ENCODE data around the gene MYO10.

Gene MYO10

DNA sequence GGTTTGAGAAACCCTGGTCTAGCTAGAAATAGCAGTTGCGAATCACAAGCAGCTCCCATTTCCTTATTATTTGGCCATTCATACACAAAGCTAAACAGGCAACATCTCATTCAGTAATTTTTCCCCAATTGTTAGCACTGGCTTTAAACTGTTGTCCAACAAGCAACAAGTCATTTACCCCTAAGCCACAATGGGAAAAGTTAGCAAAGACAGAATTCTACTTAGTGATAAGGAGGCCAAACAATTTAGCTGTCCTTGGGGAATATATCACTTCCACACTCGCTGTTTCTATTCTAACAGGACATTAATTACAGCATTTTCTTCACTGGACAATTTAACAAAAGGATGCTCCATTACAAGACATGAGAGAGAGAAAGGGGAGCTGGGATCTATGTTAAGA, 2.8 kb downstream of the MYO10 start:
- Histone ChIP-seq H3K4me1 (ENCODE audit: control insufficient read depth, insufficient read depth, low read length) (peaks cover 35% of the 10 kb centered on the region), H3K9me3 (ENCODE audit: control insufficient read depth, insufficient read depth, low read depth, low read length) (no peaks in the 10 kb centered on the region), H3K4me3 (ENCODE audit: low read depth, low read length) (no peak overlapping the region), H3K27ac (ENCODE audit: extremely low read depth, low read depth, low read length) (no peak overlapping the region), H3K36me3 (ENCODE audit: control insufficient read depth in 2 of 2, insufficient read depth in 1 of 2, low read length in 2 of 2) (no peaks in the 10 kb centered on the region)
- ChIA-PET POLR2A (no interaction called here), CTCF (interaction anchor here (0.6 to 4.4 kb wide), 26 partner anchors 10 to 262 kb away, joined by 3 to 69 read pairs (median 3); no protein-coding TSS in a partner anchor)
- TF ChIP-seq ZNF558 (tag by site-specific recombination; IDR thresholded peaks at IDR 0.05) (no peak), ZNF169 (tag by site-specific recombination; IDR thresholded peaks at IDR 0.05) (no peak), SCRT1 (tag by site-specific recombination; IDR thresholded peaks at IDR 0.05; ENCODE audit: borderline replicate concordance) (peak; percentile 52; the same call in 1 of the 2 replicates), ZXDB (tag by site-specific recombination; IDR thresholded peaks at IDR 0.05) (no peak), ZNF791 (tag by site-specific recombination; IDR thresholded peaks at IDR 0.05) (no peak), ZBTB6 (tag by site-specific recombination; IDR thresholded peaks at IDR 0.05) (no peak), KLF10 (tag by site-specific recombination; IDR thresholded peaks at IDR 0.05) (no peak), ZNF560 (tag by site-specific recombination; IDR thresholded peaks at IDR 0.05; ENCODE audit: borderline replicate concordance) (no peak), ZNF341 (tag by site-specific recombination; IDR thresholded peaks at IDR 0.05; ENCODE audit: low read depth) (no peak), ZNF19 (tag by site-specific recombination; IDR thresholded peaks at IDR 0.05; ENCODE audit: low read depth) (no peak), ZNF488 (tag by site-specific recombination; IDR thresholded peaks at IDR 0.05) (no peak), ZNF529 (tag by site-specific recombination; IDR thresholded peaks at IDR 0.05; ENCODE audit: insufficient replicate concordance) (no peak), ZNF433 (tag by site-specific recombination; IDR thresholded peaks at IDR 0.05; ENCODE audit: low read depth) (no peak), ZNF311 (tag by site-specific recombination; IDR thresholded peaks at IDR 0.05; ENCODE audit: borderline replicate concordance) (no peak), SCRT2 (tag by site-specific recombination; IDR thresholded peaks at IDR 0.05) (peak; percentile 81), IKZF3 (tag by site-specific recombination; IDR thresholded peaks at IDR 0.05) (no peak), ZNF580 (tag by site-specific recombination; IDR thresholded peaks at IDR 0.05) (no peak), GLI2 (tag by site-specific recombination; IDR thresholded peaks at IDR 0.05; ENCODE audit: borderline replicate concordance, low read depth) (no peak), ZNF548 (tag by site-specific recombination; IDR thresholded peaks at IDR 0.05) (no peak), ZNF585B (tag by site-specific recombination; IDR thresholded peaks at IDR 0.05) (no peak)
- TF ChIP-seq, protein P1, sequence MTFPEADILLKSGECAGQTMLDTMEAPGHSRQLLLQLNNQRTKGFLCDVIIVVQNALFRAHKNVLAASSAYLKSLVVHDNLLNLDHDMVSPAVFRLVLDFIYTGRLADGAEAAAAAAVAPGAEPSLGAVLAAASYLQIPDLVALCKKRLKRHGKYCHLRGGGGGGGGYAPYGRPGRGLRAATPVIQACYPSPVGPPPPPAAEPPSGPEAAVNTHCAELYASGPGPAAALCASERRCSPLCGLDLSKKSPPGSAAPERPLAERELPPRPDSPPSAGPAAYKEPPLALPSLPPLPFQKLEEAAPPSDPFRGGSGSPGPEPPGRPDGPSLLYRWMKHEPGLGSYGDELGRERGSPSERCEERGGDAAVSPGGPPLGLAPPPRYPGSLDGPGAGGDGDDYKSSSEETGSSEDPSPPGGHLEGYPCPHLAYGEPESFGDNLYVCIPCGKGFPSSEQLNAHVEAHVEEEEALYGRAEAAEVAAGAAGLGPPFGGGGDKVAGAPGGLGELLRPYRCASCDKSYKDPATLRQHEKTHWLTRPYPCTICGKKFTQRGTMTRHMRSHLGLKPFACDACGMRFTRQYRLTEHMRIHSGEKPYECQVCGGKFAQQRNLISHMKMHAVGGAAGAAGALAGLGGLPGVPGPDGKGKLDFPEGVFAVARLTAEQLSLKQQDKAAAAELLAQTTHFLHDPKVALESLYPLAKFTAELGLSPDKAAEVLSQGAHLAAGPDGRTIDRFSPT (tag by site-specific recombination; IDR thresholded peaks at IDR 0.05): no peak
- TF ChIP-seq, protein P2, sequence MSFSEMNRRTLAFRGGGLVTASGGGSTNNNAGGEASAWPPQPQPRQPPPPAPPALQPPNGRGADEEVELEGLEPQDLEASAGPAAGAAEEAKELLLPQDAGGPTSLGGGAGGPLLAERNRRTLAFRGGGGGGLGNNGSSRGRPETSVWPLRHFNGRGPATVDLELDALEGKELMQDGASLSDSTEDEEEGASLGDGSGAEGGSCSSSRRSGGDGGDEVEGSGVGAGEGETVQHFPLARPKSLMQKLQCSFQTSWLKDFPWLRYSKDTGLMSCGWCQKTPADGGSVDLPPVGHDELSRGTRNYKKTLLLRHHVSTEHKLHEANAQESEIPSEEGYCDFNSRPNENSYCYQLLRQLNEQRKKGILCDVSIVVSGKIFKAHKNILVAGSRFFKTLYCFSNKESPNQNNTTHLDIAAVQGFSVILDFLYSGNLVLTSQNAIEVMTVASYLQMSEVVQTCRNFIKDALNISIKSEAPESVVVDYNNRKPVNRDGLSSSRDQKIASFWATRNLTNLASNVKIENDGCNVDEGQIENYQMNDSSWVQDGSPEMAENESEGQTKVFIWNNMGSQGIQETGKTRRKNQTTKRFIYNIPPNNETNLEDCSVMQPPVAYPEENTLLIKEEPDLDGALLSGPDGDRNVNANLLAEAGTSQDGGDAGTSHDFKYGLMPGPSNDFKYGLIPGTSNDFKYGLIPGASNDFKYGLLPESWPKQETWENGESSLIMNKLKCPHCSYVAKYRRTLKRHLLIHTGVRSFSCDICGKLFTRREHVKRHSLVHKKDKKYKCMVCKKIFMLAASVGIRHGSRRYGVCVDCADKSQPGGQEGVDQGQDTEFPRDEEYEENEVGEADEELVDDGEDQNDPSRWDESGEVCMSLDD (tag by site-specific recombination; IDR thresholded peaks at IDR 0.05): no peak
- TF ChIP-seq, protein P3, sequence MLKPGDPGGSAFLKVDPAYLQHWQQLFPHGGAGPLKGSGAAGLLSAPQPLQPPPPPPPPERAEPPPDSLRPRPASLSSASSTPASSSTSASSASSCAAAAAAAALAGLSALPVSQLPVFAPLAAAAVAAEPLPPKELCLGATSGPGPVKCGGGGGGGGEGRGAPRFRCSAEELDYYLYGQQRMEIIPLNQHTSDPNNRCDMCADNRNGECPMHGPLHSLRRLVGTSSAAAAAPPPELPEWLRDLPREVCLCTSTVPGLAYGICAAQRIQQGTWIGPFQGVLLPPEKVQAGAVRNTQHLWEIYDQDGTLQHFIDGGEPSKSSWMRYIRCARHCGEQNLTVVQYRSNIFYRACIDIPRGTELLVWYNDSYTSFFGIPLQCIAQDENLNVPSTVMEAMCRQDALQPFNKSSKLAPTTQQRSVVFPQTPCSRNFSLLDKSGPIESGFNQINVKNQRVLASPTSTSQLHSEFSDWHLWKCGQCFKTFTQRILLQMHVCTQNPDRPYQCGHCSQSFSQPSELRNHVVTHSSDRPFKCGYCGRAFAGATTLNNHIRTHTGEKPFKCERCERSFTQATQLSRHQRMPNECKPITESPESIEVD (tag by site-specific recombination; IDR thresholded peaks at IDR 0.05): 0 out of 2 replicates have a peak, but pooled peaks have one; percentile 23
- TF ChIP-seq, protein P4, sequence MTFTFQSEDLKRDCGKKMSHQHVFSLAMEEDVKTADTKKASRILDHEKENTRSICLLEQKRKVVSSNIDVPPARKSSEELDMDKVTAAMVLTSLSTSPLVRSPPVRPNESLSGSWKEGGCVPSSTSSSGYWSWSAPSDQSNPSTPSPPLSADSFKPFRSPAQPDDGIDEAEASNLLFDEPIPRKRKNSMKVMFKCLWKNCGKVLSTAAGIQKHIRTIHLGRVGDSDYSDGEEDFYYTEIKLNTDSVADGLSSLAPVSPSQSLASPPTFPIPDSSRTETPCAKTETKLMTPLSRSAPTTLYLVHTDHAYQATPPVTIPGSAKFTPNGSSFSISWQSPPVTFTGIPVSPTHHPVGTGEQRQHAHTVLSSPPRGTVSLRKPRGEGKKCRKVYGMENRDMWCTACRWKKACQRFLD (tag by site-specific recombination; IDR thresholded peaks at IDR 0.05): no peak
